H1 (cell line): Measurements from ENCODE around the gene DNLZ. TPM values are rescaled to one million over a fixed set of nuclear protein-coding genes. Genes with fewer than 3 reads are reported as not detected.

ENCODE experiments used
- CTCF ChIA-PET: fragments of 300-600 bp; sonication (Branson Sonifier 250); formaldehyde crosslinking; loops from one replicate; lab custom pipeline; 2021; ENCODE audit not compliant: partially characterized antibody; lab: Charles Lee
- POLR2A ChIA-PET: fragments of 300-600 bp; sonication (Branson Sonifier 250); formaldehyde crosslinking; loops from one replicate; lab custom pipeline; 2021; ENCODE audit warnings: inconsistent platforms; ENCODE audit not compliant: partially characterized antibody; lab: Charles Lee
- DNase-seq, 2 experiments: peaks; one replicate each; pipeline versions ENCODE4 v3.0.0 to v3.0.0-alpha.2; 2010 to 2022; ENCODE audit warnings: low spot score in 2 of 2, low read depth in 1 of 2, mixed read lengths in 1 of 2
- FAIRE-seq: peaks from 2 replicates; lab custom pipeline; 2011; peaks lifted over from hg19 to GRCh38; lab: Jason Lieb, UNC
- H2AFZ ChIP-seq: 2 replicates; pipeline ENCODE4 v1.8.1; 2012; ENCODE audit warnings: low read length, inconsistent platforms
- H2AK5ac ChIP-seq: 2 replicates; pipeline ENCODE4 v1.6.1; 2013; ENCODE audit warnings: low read depth, low read length
- H2BK120ac ChIP-seq: replicated peaks from 2 replicates; pipeline ENCODE3; 2013; ENCODE audit warnings: low read depth, low read length, inconsistent platforms
- H2BK12ac ChIP-seq: 2 replicates; pipeline ENCODE4 v1.6.1; 2013; ENCODE audit warnings: low read depth, low read length
- H2BK15ac ChIP-seq: 2 replicates; pipeline ENCODE4 v1.6.1; 2013; ENCODE audit warnings: low read length
- H2BK20ac ChIP-seq: 2 replicates; pipeline ENCODE4 v1.6.1; 2013; ENCODE audit warnings: low read length
- H2BK5ac ChIP-seq: 2 replicates; pipeline ENCODE4 v1.6.1; 2013; ENCODE audit warnings: low read depth, low read length
- H3K14ac ChIP-seq: 2 replicates; pipeline ENCODE4 v1.6.1; 2013; ENCODE audit warnings: inconsistent platforms; ENCODE audit not compliant: insufficient read length
- H3K18ac ChIP-seq: 2 replicates; pipeline ENCODE4 v1.6.1; 2013; ENCODE audit warnings: low read length; ENCODE audit errors: extremely low read depth
- H3K23ac ChIP-seq: 2 replicates; pipeline ENCODE4 v1.6.1; 2013; ENCODE audit warnings: inconsistent platforms; ENCODE audit not compliant: insufficient read length
- H3K23me2 ChIP-seq: 2 replicates; pipeline ENCODE4 v1.6.1; 2013; ENCODE audit warnings: low read depth, low read length
- H3K27ac ChIP-seq: 2 replicates; pipeline ENCODE4 v1.6.1; 2011; ENCODE audit warnings: low read depth, low read length, inconsistent platforms
- H3K27me3 ChIP-seq, 4 experiments: replicated peaks in 1 of 4; 1 replicate in 1 of 4; 2 replicates in 3 of 4; pipeline versions ENCODE4 v1.6.1 to v1.8.1; 2011 to 2013; ENCODE audit warnings: low read length in 3 of 4, mild to moderate bottlenecking in 3 of 4, inconsistent platforms in 2 of 4, mixed read lengths in 2 of 4, moderate library complexity in 1 of 4; ENCODE audit not compliant: control insufficient read depth in 3 of 4, insufficient read depth in 3 of 4; ENCODE audit errors: extremely low read depth in 1 of 4
- H3K36me3 ChIP-seq, 4 experiments: 2 replicates each; pipeline versions ENCODE4 v1.6.1 to v1.8.1; 2011 to 2013; ENCODE audit warnings: mild to moderate bottlenecking in 4 of 4, low read length in 3 of 4, moderate library complexity in 2 of 4, control low read depth in 1 of 4, inconsistent platforms in 1 of 4; ENCODE audit not compliant: insufficient read depth in 4 of 4, control insufficient read depth in 2 of 4
- H3K4ac ChIP-seq: replicated peaks from 2 replicates; pipeline ENCODE3; 2013; ENCODE audit warnings: low read length, low read depth, mixed read lengths, inconsistent platforms; ENCODE audit not compliant: insufficient read length
- H3K4me1 ChIP-seq, 4 experiments: replicated peaks in 1 of 4; 1 replicate in 1 of 4; 2 replicates in 3 of 4; pipeline versions ENCODE4 v1.6.1 to v1.8.1; 2011 to 2013; ENCODE audit warnings: low read length in 3 of 4, inconsistent platforms in 2 of 4, mixed read lengths in 1 of 4; ENCODE audit not compliant: insufficient read depth in 4 of 4, control insufficient read depth in 3 of 4
- H3K4me2 ChIP-seq, 2 experiments: 2 replicates each; pipeline versions ENCODE4 v1.6.1 to v1.8.1; 2011 to 2013; ENCODE audit warnings: low read depth in 2 of 2, low read length in 2 of 2, control low read depth in 1 of 2, inconsistent platforms in 1 of 2, mild to moderate bottlenecking in 1 of 2; ENCODE audit not compliant: insufficient read depth in 1 of 2
- H3K4me3 ChIP-seq, 4 experiments: fragments of 200-600, 300-600 bp in 1 of 4; sonication (generic), shearing (Covaris generic), sonication (Bioruptor Twin) in 1 of 4; 2 replicates each; pipeline versions ENCODE4 v1.5.1 to v1.8.1; 2011 to 2016; ENCODE audit warnings: low read length in 4 of 4, low read depth in 3 of 4, control low read depth in 2 of 4, inconsistent platforms in 2 of 4, mild to moderate bottlenecking in 2 of 4, mixed read lengths in 1 of 4, moderate library complexity in 1 of 4; ENCODE audit not compliant: insufficient read depth in 2 of 4; ENCODE audit errors: extremely low read depth in 1 of 4
- H3K56ac ChIP-seq: replicated peaks from 2 replicates; pipeline ENCODE3; 2013; ENCODE audit warnings: low read depth, mild to moderate bottlenecking, mixed read lengths, low read length, inconsistent platforms; ENCODE audit not compliant: insufficient read length
- H3K79me1 ChIP-seq: 2 replicates; pipeline ENCODE4 v1.6.1; 2013; ENCODE audit warnings: low read depth, low read length, control low read depth
- H3K79me2 ChIP-seq, 2 experiments: 2 replicates each; pipeline versions ENCODE4 v1.6.1 to v1.8.1; 2012 to 2013; ENCODE audit warnings: low read length in 2 of 2, mild to moderate bottlenecking in 2 of 2, inconsistent platforms in 1 of 2; ENCODE audit not compliant: insufficient read depth in 2 of 2, control insufficient read depth in 1 of 2
- H3K9ac ChIP-seq, 4 experiments: replicated peaks in 1 of 4; 1 replicate in 1 of 4; 2 replicates in 3 of 4; pipeline versions ENCODE4 v1.6.1 to v1.8.1; 2011 to 2013; ENCODE audit warnings: low read depth in 3 of 4, low read length in 3 of 4, control low read depth in 2 of 4, mild to moderate bottlenecking in 2 of 4, moderate library complexity in 2 of 4, inconsistent platforms in 1 of 4; ENCODE audit errors: extremely low read depth in 1 of 4
- H3K9me3 ChIP-seq, 2 experiments: 2 replicates each; pipeline versions ENCODE4 v1.6.1 to v1.8.1; 2012 to 2013; ENCODE audit warnings: mild to moderate bottlenecking in 2 of 2, moderate library complexity in 2 of 2, control low read depth in 1 of 2, inconsistent platforms in 1 of 2, low read depth in 1 of 2, low read length in 1 of 2, mixed read lengths in 1 of 2; ENCODE audit not compliant: insufficient read depth in 2 of 2
- H4K20me1 ChIP-seq, 2 experiments: replicated peaks in 1 of 2; 2 replicates each; pipeline versions ENCODE3 to v1.8.1; 2011 to 2013; ENCODE audit warnings: inconsistent platforms in 2 of 2, low read length in 2 of 2, mild to moderate bottlenecking in 1 of 2; ENCODE audit not compliant: insufficient read depth in 2 of 2, control insufficient read depth in 1 of 2
- H4K5ac ChIP-seq: 2 replicates; pipeline ENCODE4 v1.6.1; 2013; ENCODE audit warnings: low read length, low read depth, mixed read lengths, inconsistent platforms; ENCODE audit not compliant: insufficient read length
- H4K8ac ChIP-seq: 2 replicates; pipeline ENCODE4 v1.8.0; 2013; ENCODE audit warnings: mild to moderate bottlenecking, moderate library complexity, low read length, inconsistent platforms; ENCODE audit not compliant: insufficient read depth; ENCODE audit errors: extremely low read depth
- H4K91ac ChIP-seq: replicated peaks from 2 replicates; pipeline ENCODE3; 2013; ENCODE audit warnings: low read length, mixed read lengths, inconsistent platforms; ENCODE audit not compliant: insufficient read length
- ATF2 ChIP-seq: IDR thresholded peaks from 2 replicates; pipeline ENCODE4 v1.6.1; 2012; ENCODE audit warnings: low read length, inconsistent platforms
- CEBPB ChIP-seq: IDR thresholded peaks from 2 replicates; pipeline ENCODE4 v1.6.1; 2012; ENCODE audit warnings: low read depth, low read length
- FOSL1 ChIP-seq: IDR thresholded peaks from 2 replicates; pipeline ENCODE4 v1.6.1; 2011; ENCODE audit warnings: mild to moderate bottlenecking, low read depth, low read length, moderate library complexity; ENCODE audit not compliant: insufficient read depth
- GABPA ChIP-seq: IDR thresholded peaks from 2 replicates; pipeline ENCODE4 v1.6.1; 2011; ENCODE audit warnings: mild to moderate bottlenecking, low read length, moderate library complexity, borderline replicate concordance; ENCODE audit not compliant: insufficient read depth
- MAX ChIP-seq: IDR thresholded peaks from 2 replicates; pipeline ENCODE4 v1.6.1; 2012; ENCODE audit warnings: inconsistent platforms
- PHF8 ChIP-seq: fragments of 200-600 bp; sonication (generic); conservative IDR thresholded peaks from 2 replicates; pipeline ENCODE4 v1.7.1; 2012; ENCODE audit warnings: low read depth, mild to moderate bottlenecking, inconsistent platforms, low read length, moderate library complexity
- POLR2AphosphoS5 ChIP-seq: IDR thresholded peaks from 2 replicates; pipeline ENCODE4 v1.6.1; 2011; ENCODE audit warnings: low read depth, low read length
- POU5F1 ChIP-seq: IDR thresholded peaks from 2 replicates; pipeline ENCODE4 v1.6.1; 2011; ENCODE audit warnings: low read depth, mild to moderate bottlenecking, low read length, moderate library complexity
- RNF2 ChIP-seq: fragments of 200-900, 300-1000 bp; sonication (generic); IDR thresholded peaks from 2 replicates; pipeline ENCODE4 v1.7.1; 2016; ENCODE audit warnings: borderline replicate concordance, low read depth, mild to moderate bottlenecking, antibody characterized with exemption, low read length; ENCODE audit not compliant: poor library complexity, severe bottlenecking; ENCODE audit errors: missing control alignments
- RXRA ChIP-seq: IDR thresholded peaks from 2 replicates; pipeline ENCODE4 v1.6.1; 2011; ENCODE audit warnings: low read depth, mild to moderate bottlenecking, low read length, moderate library complexity; ENCODE audit not compliant: insufficient read depth
- SUZ12 ChIP-seq: fragments of 200-600 bp; sonication (generic); IDR thresholded peaks from 2 replicates; pipeline ENCODE4 v1.6.1; 2012; ENCODE audit warnings: mild to moderate bottlenecking, inconsistent platforms, low read length, moderate library complexity, mixed read lengths
- WGBS, 2 experiments: shearing (Covaris generic) in 1 of 2; methylation state at CpG; one replicate each; pipeline versions ENCODE4 v1.1.6 to v1.1.7; 2013 to 2015; ENCODE audit warnings: low lambda C conversion rate in 2 of 2, mixed read lengths in 2 of 2, inconsistent platforms in 1 of 2, low coverage in 1 of 2, missing lambda C conversion rate in 1 of 2; ENCODE audit not compliant: insufficient replicate concordance in 2 of 2, insufficient coverage in 1 of 2, insufficient read length in 1 of 2; ENCODE audit errors: extremely low coverage in 1 of 2, missing lambda C conversion rate in 1 of 2; 5-methylcytosine and 5-hydroxymethylcytosine counted together
- polyA plus RNA-seq, 7 experiments: library from polyadenylated mRNA; depleted of rRNA in 3 of 7; stranded (reverse) in 5 of 7; unstranded in 2 of 7; fragments of >200 nt in 5 of 7; fragments of 200-250 nt in 2 of 7; gene quantifications; 1 replicate in 5 of 7; 2 replicates in 1 of 7; 4 replicates in 1 of 7; pipeline versions ENCODE4 v1.2.1 to v1.2.3, GENCODE V29; 2011 to 2013; ENCODE audit warnings: missing spikeins in 2 of 7, mixed read lengths in 2 of 7
- total RNA-seq: library from RNA; stranded (reverse); fragmentation: NEBNext Ultra II Directional; extraction: Animal tissue kit (Norgen Biotek cat#: 25700); gene quantifications from 2 replicates; pipeline ENCODE4 v1.2.1, GENCODE V29; 2021

DNLZ gene
- total and polyA plus RNA-seq, 2 of the 8 experiments (the other 6 are each of a cell fraction or from before 2014, with no cell fraction given): 11.6 to 17.9 TPM

- Histone ChIP-seq H3K9ac (no peak overlapping the region), H3K27ac (no peak overlapping the region), H3K4me1 (peaks cover 0 to 5% (median 2%) of the 10 kb centered on the region in 4 experiments; a peak in 1 of 7 replicates), H4K5ac (no peak overlapping the region), H2AFZ (no peak overlapping the region), H3K79me2 (no peaks in the 10 kb centered on the region), H4K8ac (no peak overlapping the region), H3K56ac (no peak overlapping the region), H3K4me3 (no peak overlapping the region), H3K14ac (no peak overlapping the region), H2BK5ac (no peak overlapping the region), H3K18ac (no peak overlapping the region), H4K91ac (no peak overlapping the region), H3K4ac (no peak overlapping the region), H2BK120ac (no peak overlapping the region), H3K23me2 (no peaks in the 10 kb centered on the region), H3K36me3 (no peaks in the 10 kb centered on the region), H3K27me3 (no peaks in the 10 kb centered on the region; a peak in 2 of 7 replicates), H3K9me3 (no peaks in the 10 kb centered on the region), H2BK12ac (no peak overlapping the region), H2BK20ac (no peak overlapping the region), H2AK5ac (no peak overlapping the region), H3K23ac (no peak overlapping the region), H2BK15ac (no peak overlapping the region), H3K79me1 (no peaks in the 10 kb centered on the region), H4K20me1 (no peaks in the 10 kb centered on the region), H3K4me2 (no peak overlapping the region)
- WGBS, 2 experiments: 91% methylated on average over 8 of the region's 11 CpGs; no CpG with 5 or more reads in 1 of the 2 experiments
- ChIA-PET CTCF (interaction anchor here (0.6 to 1.2 kb wide), 3 partner anchors 11 to 99 kb away, joined by 3 to 7 read pairs (median 4); no protein-coding TSS in a partner anchor), POLR2A (interaction anchor here (0.9 to 1.3 kb wide), 2 partner anchors 22 to 25 kb away, joined by 3 to 4 read pairs; no protein-coding TSS in a partner anchor)
- DNase-seq: no peak
- no peak for FAIRE-seq
- TF ChIP-seq ATF2 (no peak), SUZ12 (no peak), RNF2 (no peak), MAX (no peak), POU5F1 (no peak), FOSL1 (no peak), CEBPB (no peak), POLR2AphosphoS5 (no peak), PHF8 (no peak), GABPA (no peak), RXRA (no peak)
Measured at GRCh38 chr9:136351252-136351800, 12.2 kb downstream of the DNLZ start.
